Liver (tissue), 3 donors: Measurements from ENCODE around the gene SIRT7.

Source experiments
- GABPA ChIP-seq, 2 donors: IDR thresholded peaks in 1 of 2; conservative IDR thresholded peaks in 1 of 2; 2 replicates each; pipeline ENCODE4 v1.6.1; 2016; ENCODE audit warnings: antibody characterized with exemption in 2 of 2, mild to moderate bottlenecking in 1 of 2, moderate library complexity in 1 of 2
- HNF4G ChIP-seq: IDR thresholded peaks from 2 replicates; pipeline ENCODE4 v1.6.1; 2016; ENCODE audit warnings: antibody characterized with exemption
- RAD21 ChIP-seq, 2 donors: IDR thresholded peaks; 2 replicates each; pipeline ENCODE4 v1.6.1; 2016; ENCODE audit warnings: antibody characterized with exemption in 2 of 2, mild to moderate bottlenecking in 2 of 2
- RXRA ChIP-seq, 2 donors: IDR thresholded peaks; 2 replicates each; pipeline ENCODE4 v1.6.1; 2017 to 2018; ENCODE audit warnings: antibody characterized with exemption in 2 of 2, mild to moderate bottlenecking in 1 of 2
- YY1 ChIP-seq: IDR thresholded peaks from 2 replicates; pipeline ENCODE4 v1.6.1; 2016; ENCODE audit warnings: antibody characterized with exemption, mild to moderate bottlenecking
- TF ChIP-seq, protein P1 (sequence below): fragments of 150-350 bp; IDR thresholded peaks from 2 replicates; pipeline ENCODE4 v1.5.1; 2017; ENCODE audit warnings: improper control_type of control experiment, low read depth, low read length; ENCODE audit not compliant: missing input control
- TF ChIP-seq, protein P2 (sequence below): IDR thresholded peaks from 2 replicates; pipeline ENCODE4 v1.6.1; 2016; ENCODE audit warnings: antibody characterized with exemption
- TF ChIP-seq, protein P3 (sequence below): IDR thresholded peaks from 2 replicates; pipeline ENCODE4 v1.6.1; 2016; ENCODE audit warnings: antibody characterized with exemption
- donor health status: healthy.
- donor health status: healthy.

DNA sequence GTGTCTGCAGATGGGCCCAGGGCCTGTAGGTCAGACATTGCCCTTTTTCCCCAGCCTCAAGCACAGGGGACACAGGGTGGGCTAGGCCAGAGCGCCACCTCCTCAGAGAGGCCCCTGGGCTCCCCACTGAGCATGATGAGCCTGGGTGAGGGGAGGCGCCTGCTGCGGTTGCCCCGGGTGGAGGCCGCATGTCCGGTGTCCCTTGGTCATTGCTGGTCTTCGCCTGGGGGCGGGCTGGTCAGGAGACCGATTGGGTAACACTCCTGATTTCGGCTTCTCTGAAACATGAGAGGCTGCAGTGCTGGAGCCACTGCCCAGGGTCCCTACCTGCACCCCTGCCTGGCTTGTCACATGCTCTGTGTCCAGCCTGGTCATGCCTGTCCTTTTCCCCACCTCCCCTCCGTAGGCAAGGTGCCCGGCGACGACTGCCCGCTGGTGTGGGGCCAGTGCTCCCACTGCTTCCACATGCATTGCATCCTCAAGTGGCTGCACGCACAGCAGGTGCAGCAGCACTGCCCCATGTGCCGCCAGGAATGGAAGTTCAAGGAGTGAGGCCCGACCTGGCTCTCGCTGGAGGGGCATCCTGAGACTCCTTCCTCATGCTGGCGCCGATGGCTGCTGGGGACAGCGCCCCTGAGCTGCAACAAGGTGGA lies 18.3 kb downstream of the SIRT7 start:
- no peak for TF ChIP-seq RXRA (IDR thresholded peaks at IDR 0.05)
- TF ChIP-seq, protein P1, sequence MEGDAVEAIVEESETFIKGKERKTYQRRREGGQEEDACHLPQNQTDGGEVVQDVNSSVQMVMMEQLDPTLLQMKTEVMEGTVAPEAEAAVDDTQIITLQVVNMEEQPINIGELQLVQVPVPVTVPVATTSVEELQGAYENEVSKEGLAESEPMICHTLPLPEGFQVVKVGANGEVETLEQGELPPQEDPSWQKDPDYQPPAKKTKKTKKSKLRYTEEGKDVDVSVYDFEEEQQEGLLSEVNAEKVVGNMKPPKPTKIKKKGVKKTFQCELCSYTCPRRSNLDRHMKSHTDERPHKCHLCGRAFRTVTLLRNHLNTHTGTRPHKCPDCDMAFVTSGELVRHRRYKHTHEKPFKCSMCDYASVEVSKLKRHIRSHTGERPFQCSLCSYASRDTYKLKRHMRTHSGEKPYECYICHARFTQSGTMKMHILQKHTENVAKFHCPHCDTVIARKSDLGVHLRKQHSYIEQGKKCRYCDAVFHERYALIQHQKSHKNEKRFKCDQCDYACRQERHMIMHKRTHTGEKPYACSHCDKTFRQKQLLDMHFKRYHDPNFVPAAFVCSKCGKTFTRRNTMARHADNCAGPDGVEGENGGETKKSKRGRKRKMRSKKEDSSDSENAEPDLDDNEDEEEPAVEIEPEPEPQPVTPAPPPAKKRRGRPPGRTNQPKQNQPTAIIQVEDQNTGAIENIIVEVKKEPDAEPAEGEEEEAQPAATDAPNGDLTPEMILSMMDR = no peak
- TF ChIP-seq RAD21 (IDR thresholded peaks at IDR 0.05) = no peak
- TF ChIP-seq HNF4G = no peak
- TF ChIP-seq GABPA (IDR thresholded peaks at IDR 0.05 in 1 of 2, conservative IDR thresholded peaks at IDR 0.05 in 1 of 2) = no peak
- TF ChIP-seq, protein P2, sequence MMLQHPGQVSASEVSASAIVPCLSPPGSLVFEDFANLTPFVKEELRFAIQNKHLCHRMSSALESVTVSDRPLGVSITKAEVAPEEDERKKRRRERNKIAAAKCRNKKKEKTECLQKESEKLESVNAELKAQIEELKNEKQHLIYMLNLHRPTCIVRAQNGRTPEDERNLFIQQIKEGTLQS = no peak
- TF ChIP-seq, protein P3, sequence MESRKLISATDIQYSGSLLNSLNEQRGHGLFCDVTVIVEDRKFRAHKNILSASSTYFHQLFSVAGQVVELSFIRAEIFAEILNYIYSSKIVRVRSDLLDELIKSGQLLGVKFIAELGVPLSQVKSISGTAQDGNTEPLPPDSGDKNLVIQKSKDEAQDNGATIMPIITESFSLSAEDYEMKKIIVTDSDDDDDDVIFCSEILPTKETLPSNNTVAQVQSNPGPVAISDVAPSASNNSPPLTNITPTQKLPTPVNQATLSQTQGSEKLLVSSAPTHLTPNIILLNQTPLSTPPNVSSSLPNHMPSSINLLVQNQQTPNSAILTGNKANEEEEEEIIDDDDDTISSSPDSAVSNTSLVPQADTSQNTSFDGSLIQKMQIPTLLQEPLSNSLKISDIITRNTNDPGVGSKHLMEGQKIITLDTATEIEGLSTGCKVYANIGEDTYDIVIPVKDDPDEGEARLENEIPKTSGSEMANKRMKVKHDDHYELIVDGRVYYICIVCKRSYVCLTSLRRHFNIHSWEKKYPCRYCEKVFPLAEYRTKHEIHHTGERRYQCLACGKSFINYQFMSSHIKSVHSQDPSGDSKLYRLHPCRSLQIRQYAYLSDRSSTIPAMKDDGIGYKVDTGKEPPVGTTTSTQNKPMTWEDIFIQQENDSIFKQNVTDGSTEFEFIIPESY = no peak
- no peak for TF ChIP-seq YY1
